Muscle of leg (tissue), 11 donors: ENCODE measurements around the gene SNAPC2. TPM values are rescaled to one million over a fixed set of nuclear protein-coding genes. Genes with fewer than 3 reads are reported as not detected.
"Not testable (repeated sequence)": the region's sequence is repeated elsewhere in the genome, so short reads cannot be mapped to it uniquely, and the experiment has no call there.

Experiments used
- DNase-seq: peaks from one replicate; pipeline ENCODE4 v3.0.0; 2013
- H3K27ac ChIP-seq: one replicate; pipeline ENCODE4 v1.5.1; 2013; ENCODE audit warnings: mild to moderate bottlenecking, low read length, control low read depth
- H3K27me3 ChIP-seq: one replicate; pipeline ENCODE4 v1.6.1; 2013; ENCODE audit warnings: low read length; ENCODE audit not compliant: control insufficient read depth, insufficient read depth
- H3K36me3 ChIP-seq: one replicate; pipeline ENCODE4 v1.6.1; 2013; ENCODE audit warnings: low read length; ENCODE audit not compliant: control insufficient read depth, insufficient read depth
- H3K4me1 ChIP-seq: one replicate; pipeline ENCODE4 v1.6.1; 2013; ENCODE audit warnings: low read length; ENCODE audit not compliant: control insufficient read depth, insufficient read depth
- H3K4me3 ChIP-seq: one replicate; pipeline ENCODE4 v1.5.1; 2013; ENCODE audit warnings: low read length, control low read depth
- H3K9me3 ChIP-seq: replicated peaks from 2 replicates; pipeline ENCODE4 v1.6.1; 2013; ENCODE audit warnings: low read depth, low read length; ENCODE audit not compliant: control insufficient read depth
- WGBS: methylation state at CpG from one replicate; pipeline ENCODE4 v1.1.5; 2013; ENCODE audit warnings: missing lambda C conversion rate; ENCODE audit not compliant: insufficient coverage; 5-methylcytosine and 5-hydroxymethylcytosine counted together
- polyA plus RNA-seq, 8 donors: library from polyadenylated mRNA; unstranded; fragments of 120-200 nt; gene quantifications; one replicate each; pipeline versions ENCODE4 v1.2.1 to v1.2.3, GENCODE V29; 2013; ENCODE audit warnings: inconsistent platforms in 1 of 8, low replicate concordance in 1 of 8; ENCODE audit not compliant: insufficient read length in 8 of 8, insufficient read depth in 1 of 8
- total RNA-seq: library from RNA; stranded (reverse); fragments of 120-200 nt; gene quantifications from one replicate; pipeline ENCODE4 v1.2.4, GENCODE V29; 2013

The SNAPC2 gene
- total and polyA plus RNA-seq, 9 donors: 10.6 to 22.1 (median 20.1) TPM

- DNase-seq: peak; percentile 15
- Histone ChIP-seq H3K27ac (no peak within 1 kb of the TSS), H3K9me3 (no peaks in the 10 kb centered on the region), H3K4me1 (peaks cover 8% of the 10 kb centered on the region), H3K27me3 (peaks cover 24% of the 10 kb centered on the region), H3K4me3 (peak within 1 kb of the TSS; percentile 21), H3K36me3 (no peaks in the 10 kb centered on the region)
- WGBS: 7% methylated on average over 49 of the region's 53 CpGs
These were observed 31.9 kb upstream of the SNAPC2 start, which contains the start of gene LRRC8E for GRCh38 chr19:7888145-7888825. TSS of gene LRRC8E (plus strand) at chr19:7888510. CDS start at chr19:7895604, 7,094 bp downstream.

GRCh38 chr19:7888826-7889217, 31.3 kb upstream of the SNAPC2 start:
- H3K4me3 ChIP-seq: no peak overlapping the region
- WGBS: 76% methylated on average over 6 of the region's 8 CpGs
- no peak overlapping the region for H3K27ac ChIP-seq
- no peaks in the 10 kb centered on the region for H3K36me3 ChIP-seq
- DNase-seq: no peak
- no peaks in the 10 kb centered on the region for H3K9me3 ChIP-seq
- peaks cover 24% of the 10 kb centered on the region for H3K27me3 ChIP-seq
- H3K4me1 ChIP-seq: peaks cover 8% of the 10 kb centered on the region

GRCh38 chr19:7893362-7894101, 26.6 kb upstream of the SNAPC2 start:
- H3K27me3 ChIP-seq: peaks cover 10% of the 10 kb centered on the region

GRCh38 chr19:7894612-7895309, 25.4 kb upstream of the SNAPC2 start:
- no peak overlapping the region for H3K4me3 ChIP-seq
- no peaks in the 10 kb centered on the region for H3K9me3 ChIP-seq
- 46% methylated on average over 18 of the region's 18 CpGs for WGBS
- no peak for DNase-seq
- peaks cover 5% of the 10 kb centered on the region for H3K27me3 ChIP-seq
- H3K27ac ChIP-seq: no peak overlapping the region
- H3K36me3 ChIP-seq: no peaks in the 10 kb centered on the region
- no peaks in the 10 kb centered on the region for H3K4me1 ChIP-seq

More at GRCh38 chr19:7893362-7894101, 26.6 kb upstream of the SNAPC2 start:
- not testable (repeated sequence) for H3K9me3 ChIP-seq, H3K4me3 ChIP-seq, H3K36me3 ChIP-seq, DNase-seq, H3K4me1 ChIP-seq, H3K27ac ChIP-seq
- 83% methylated on average over 12 of the region's 18 CpGs for WGBS

- no peaks in the 10 kb centered on the region for H3K36me3 ChIP-seq
- no peak for DNase-seq
- H3K4me1 ChIP-seq: peaks cover 4% of the 10 kb centered on the region
- no peaks in the 10 kb centered on the region for H3K9me3 ChIP-seq
- H3K4me3 ChIP-seq: no peak overlapping the region
- 89% methylated on average over 8 of the region's 13 CpGs for WGBS
- H3K27ac ChIP-seq: no peak overlapping the region
- peaks cover 5% of the 10 kb centered on the region for H3K27me3 ChIP-seq
These were observed 24.6 kb upstream of the SNAPC2 start for GRCh38 chr19:7895565-7895964.

- DNase-seq: no peak
- H3K36me3 ChIP-seq: no peaks in the 10 kb centered on the region
- H3K27me3 ChIP-seq: no peaks in the 10 kb centered on the region
- H3K4me3 ChIP-seq: no peak overlapping the region
- no peaks in the 10 kb centered on the region for H3K9me3 ChIP-seq
- H3K4me1 ChIP-seq: peaks cover 12% of the 10 kb centered on the region
- H3K27ac ChIP-seq: no peak overlapping the region
- WGBS: 87% methylated on average over 7 of the region's 11 CpGs
These were observed 22.8 kb upstream of the SNAPC2 start for GRCh38 chr19:7897292-7897691.

- DNase-seq: no peak
- Histone ChIP-seq H3K36me3 (no peaks in the 10 kb centered on the region), H3K27me3 (no peaks in the 10 kb centered on the region), H3K27ac (no peak overlapping the region), H3K4me1 (peaks cover 21% of the 10 kb centered on the region), H3K4me3 (no peak overlapping the region), H3K9me3 (no peaks in the 10 kb centered on the region)
- 95% methylated on average over 15 of the region's 16 CpGs for WGBS
These were observed 21.2 kb upstream of the SNAPC2 start for GRCh38 chr19:7898967-7899366.

GRCh38 chr19:7899751-7900378, 20.3 kb upstream of the SNAPC2 start:
- Histone ChIP-seq H3K27ac (no peak overlapping the region), H3K9me3 (no peaks in the 10 kb centered on the region), H3K27me3 (no peaks in the 10 kb centered on the region), H3K36me3 (no peaks in the 10 kb centered on the region), H3K4me1 (peaks cover 26% of the 10 kb centered on the region), H3K4me3 (no peak overlapping the region)
- no peak for DNase-seq
- 87% methylated on average over 34 of the region's 34 CpGs for WGBS

- Histone ChIP-seq H3K36me3 (peaks cover 3% of the 10 kb centered on the region), H3K27me3 (no peaks in the 10 kb centered on the region), H3K27ac (no peak overlapping the region), H3K4me3 (no peak overlapping the region), H3K4me1 (peaks cover 32% of the 10 kb centered on the region), H3K9me3 (no peaks in the 10 kb centered on the region)
- peak; percentile 23 for DNase-seq
- 68% methylated on average over 19 of the region's 21 CpGs for WGBS
These were observed 19.7 kb upstream of the SNAPC2 start for GRCh38 chr19:7900401-7900870.
